NT2/D1 (cell line): ENCODE data around the gene PLEKHG4B.

ENCODE experiments used
- DNase-seq: peaks from one replicate; pipeline ENCODE4 v3.0.0-alpha.2; 2011; ENCODE audit warnings: low read depth, low spot score
- H3K27me3 ChIP-seq: 2 replicates; pipeline ENCODE4 v1.6.0; 2011; ENCODE audit warnings: mild to moderate bottlenecking; ENCODE audit not compliant: insufficient read length, insufficient read depth
- H3K36me3 ChIP-seq: 2 replicates; pipeline ENCODE4 v1.6.1; 2011; ENCODE audit warnings: mild to moderate bottlenecking, low read length, mixed read lengths; ENCODE audit not compliant: insufficient read depth, insufficient read length
- H3K4me1 ChIP-seq: 2 replicates; pipeline ENCODE4 v1.5.1; 2011; ENCODE audit not compliant: insufficient read depth, insufficient read length
- H3K4me3 ChIP-seq: 2 replicates; pipeline ENCODE4 v1.5.1; 2011; ENCODE audit warnings: low read depth; ENCODE audit not compliant: insufficient read length
- H3K9ac ChIP-seq: 2 replicates; pipeline ENCODE4 v1.6.0; 2011; ENCODE audit warnings: low read depth; ENCODE audit not compliant: insufficient read length
- H3K9me3 ChIP-seq: 2 replicates; pipeline ENCODE4 v1.5.1; 2011; ENCODE audit warnings: mild to moderate bottlenecking, low read length; ENCODE audit not compliant: insufficient read depth
- SUZ12 ChIP-seq: IDR thresholded peaks from 2 replicates; pipeline ENCODE4 v1.6.1; 2011; ENCODE audit not compliant: insufficient read length, insufficient read depth; ENCODE audit errors: extremely low read depth
- YY1 ChIP-seq: IDR thresholded peaks from 2 replicates; pipeline ENCODE4 v1.6.1; 2011; ENCODE audit not compliant: insufficient read length, insufficient read depth
- ZNF274 ChIP-seq: IDR thresholded peaks from 2 replicates; pipeline ENCODE4 v1.6.1; 2011; ENCODE audit warnings: mild to moderate bottlenecking, low read depth, low read length

PLEKHG4B gene

GRCh38 chr5:172421-172820, 80.5 kb downstream of the PLEKHG4B start:
- H3K9me3 ChIP-seq: no peaks in the 10 kb centered on the region

GRCh38 chr5:172841-173251, 80.9 kb downstream of the PLEKHG4B start:
- no peaks in the 10 kb centered on the region for H3K27me3 ChIP-seq
- no peak overlapping the region for H3K9ac ChIP-seq
- H3K9me3 ChIP-seq: no peaks in the 10 kb centered on the region
- H3K4me3 ChIP-seq: no peak overlapping the region
- DNase-seq: no peak
- TF ChIP-seq SUZ12 (no peak), YY1 (no peak), ZNF274 (no peak)
- peaks cover 4% of the 10 kb centered on the region for H3K4me1 ChIP-seq
- H3K36me3 ChIP-seq: peaks cover 49% of the 10 kb centered on the region

More at GRCh38 chr5:172421-172820, 80.5 kb downstream of the PLEKHG4B start:
- peaks cover 5% of the 10 kb centered on the region for H3K4me1 ChIP-seq
- peaks cover 49% of the 10 kb centered on the region for H3K36me3 ChIP-seq
- H3K27me3 ChIP-seq: no peaks in the 10 kb centered on the region
- H3K4me3 ChIP-seq: no peak overlapping the region
- TF ChIP-seq YY1 (no peak), ZNF274 (no peak), SUZ12 (no peak)
- no peak overlapping the region for H3K9ac ChIP-seq
- DNase-seq: no peak

GRCh38 chr5:173392-174290, 81.7 kb downstream of the PLEKHG4B start:
- no peak for DNase-seq
- no peak for TF ChIP-seq YY1
- no peak for TF ChIP-seq SUZ12
- TF ChIP-seq ZNF274: no peak
- Histone ChIP-seq H3K4me1 (peaks cover 1% of the 10 kb centered on the region), H3K36me3 (peaks cover 52% of the 10 kb centered on the region), H3K4me3 (no peak overlapping the region), H3K9ac (no peak overlapping the region), H3K27me3 (no peaks in the 10 kb centered on the region), H3K9me3 (no peaks in the 10 kb centered on the region)

GRCh38 chr5:174291-174600, 82.3 kb downstream of the PLEKHG4B start:
- DNase-seq: no peak
- Histone ChIP-seq H3K9me3 (no peaks in the 10 kb centered on the region), H3K4me3 (no peak overlapping the region), H3K27me3 (no peaks in the 10 kb centered on the region), H3K4me1 (peaks cover 1% of the 10 kb centered on the region), H3K36me3 (peaks cover 53% of the 10 kb centered on the region), H3K9ac (no peak overlapping the region)
- TF ChIP-seq YY1: no peak
- no peak for TF ChIP-seq SUZ12
- TF ChIP-seq ZNF274: no peak

GRCh38 chr5:174876-175465, 83.0 kb downstream of the PLEKHG4B start:
- TF ChIP-seq YY1 (no peak), SUZ12 (no peak), ZNF274 (no peak)

GRCh38 chr5:176296-176823, 84.4 kb downstream of the PLEKHG4B start:
- H3K36me3 ChIP-seq: peaks cover 44% of the 10 kb centered on the region
- no peak overlapping the region for H3K4me3 ChIP-seq
- H3K4me1 ChIP-seq: peaks cover 7% of the 10 kb centered on the region
- H3K9me3 ChIP-seq: no peaks in the 10 kb centered on the region
- no peaks in the 10 kb centered on the region for H3K27me3 ChIP-seq
- no peak for DNase-seq
- H3K9ac ChIP-seq: no peak overlapping the region
- no peak for TF ChIP-seq YY1
- TF ChIP-seq ZNF274: no peak
- no peak for TF ChIP-seq SUZ12

More at GRCh38 chr5:174876-175465, 83.0 kb downstream of the PLEKHG4B start:
- Histone ChIP-seq H3K27me3 (no peaks in the 10 kb centered on the region), H3K4me1 (no peaks in the 10 kb centered on the region), H3K9ac (no peak overlapping the region), H3K4me3 (no peak overlapping the region), H3K9me3 (no peaks in the 10 kb centered on the region), H3K36me3 (peaks cover 50% of the 10 kb centered on the region)
- no peak for DNase-seq

GRCh38 chr5:178110-178509, 86.1 kb downstream of the PLEKHG4B start:
- TF ChIP-seq YY1 (no peak), ZNF274 (no peak), SUZ12 (no peak)
- H3K36me3 ChIP-seq: peaks cover 44% of the 10 kb centered on the region

More at GRCh38 chr5:178110-178509, 86.1 kb downstream of the PLEKHG4B start:
- Histone ChIP-seq H3K4me1 (peaks cover 7% of the 10 kb centered on the region), H3K9me3 (no peaks in the 10 kb centered on the region), H3K9ac (no peak overlapping the region), H3K4me3 (no peak overlapping the region), H3K27me3 (no peaks in the 10 kb centered on the region)
- no peak for DNase-seq
